Cardiac fibroblast (primary cell): ENCODE measurements around the gene CORIN.

Source experiments
- DNase-seq, 2 donors: peaks; one replicate each; pipeline versions ENCODE4 v3.0.0 to v3.0.0-alpha.2; 2010; ENCODE audit warnings: low read depth in 2 of 2
- H3K4me3 ChIP-seq, 2 donors: replicated peaks in 1 of 2; 1 replicate in 1 of 2; 2 replicates in 1 of 2; pipeline ENCODE4 v1.5.1; 2011; ENCODE audit warnings: low read depth in 2 of 2, low read length in 2 of 2, mild to moderate bottlenecking in 2 of 2, moderate library complexity in 1 of 2
- CTCF ChIP-seq: IDR thresholded peaks from one replicate; pipeline ENCODE4 v1.5.1; 2011; ENCODE audit warnings: low read depth, mild to moderate bottlenecking, low read length, inconsistent platforms

The CORIN gene

GRCh38 chr4:47824840-47825239 lies 13.0 kb downstream of the CORIN start:
- TF ChIP-seq CTCF: no peak
- H3K4me3 ChIP-seq: no peak overlapping the region
- no peak for DNase-seq

GRCh38 chr4:47819178-47819577 lies 18.7 kb downstream of the CORIN start:
- H3K4me3 ChIP-seq: no peak overlapping the region
- no peak for DNase-seq
- no peak for TF ChIP-seq CTCF

- no peak for DNase-seq
- no peak for TF ChIP-seq CTCF
- H3K4me3 ChIP-seq: no peak overlapping the region
These were observed 20.6 kb downstream of the CORIN start for GRCh38 chr4:47817275-47817674.

- DNase-seq: no peak
- no peak for TF ChIP-seq CTCF
- H3K4me3 ChIP-seq: no peak overlapping the region
These were observed 21.1 kb downstream of the CORIN start for GRCh38 chr4:47816748-47817147.

- TF ChIP-seq CTCF: no peak
- DNase-seq: peak in 1 of 2 donors; percentile 7
These were observed 23.1 kb downstream of the CORIN start for GRCh38 chr4:47814618-47815295.

GRCh38 chr4:47809654-47810203 lies 28.1 kb downstream of the CORIN start:
- TF ChIP-seq CTCF: no peak
- no peak for DNase-seq
- H3K4me3 ChIP-seq: no peak overlapping the region

More at GRCh38 chr4:47814618-47815295, 23.1 kb downstream of the CORIN start:
- no peak overlapping the region for H3K4me3 ChIP-seq
